Lower leg skin (tissue), 4 donors: ENCODE measurements around the gene PARK7. TPM values are rescaled to one million over a fixed set of nuclear protein-coding genes. Genes with fewer than 3 reads are reported as not detected.

ENCODE experiments used
- DNase-seq, 2 donors: peaks; one replicate each; pipeline ENCODE4 v3.0.0-alpha.2; 2019; ENCODE audit warnings: low spot score in 2 of 2
- H3K4me3 ChIP-seq: fragments of 200-600 bp; sonication (generic); 2 replicates; pipeline ENCODE4 v1.5.1; 2017; ENCODE audit warnings: mild to moderate bottlenecking, low read depth; ENCODE audit not compliant: poor library complexity, severe bottlenecking
- POLR2A ChIP-seq, 2 donors: fragments of 450-650 bp; IDR thresholded peaks; one replicate each; pipeline ENCODE4 v1.6.1; 2016 to 2017; ENCODE audit warnings: antibody characterized with exemption in 2 of 2, mild to moderate bottlenecking in 1 of 2, moderate library complexity in 1 of 2
- WGBS, 2 donors: methylation state at CpG; one replicate each; pipeline ENCODE4 v1.1.5; 2018; 5-methylcytosine and 5-hydroxymethylcytosine counted together
- intact Hi-C: fragments of 100-400 bp; cut with DNase I; formaldehyde crosslinking; loops from one replicate; pipeline ENCODE4 v1.15.0; 2023; ENCODE audit warnings: low total_unique reads
- total RNA-seq, 4 donors: library from RNA; depleted of rRNA; stranded (reverse); fragments of >200 nt; gene quantifications; one replicate each; pipeline ENCODE4 v1.1.0, GENCODE V29; 2016
- TF ChIP-seq, protein P1 (sequence below), 3 donors: fragments of 450-650 bp; IDR thresholded peaks; one replicate each; pipeline ENCODE4 v1.5.1; 2016; ENCODE audit warnings: antibody characterized with exemption in 3 of 3, mild to moderate bottlenecking in 3 of 3, moderate library complexity in 2 of 3

Gene PARK7
- total RNA-seq, 4 donors from 2014 or later: 74.8 to 94.0 (median 87.8) TPM

DNA sequence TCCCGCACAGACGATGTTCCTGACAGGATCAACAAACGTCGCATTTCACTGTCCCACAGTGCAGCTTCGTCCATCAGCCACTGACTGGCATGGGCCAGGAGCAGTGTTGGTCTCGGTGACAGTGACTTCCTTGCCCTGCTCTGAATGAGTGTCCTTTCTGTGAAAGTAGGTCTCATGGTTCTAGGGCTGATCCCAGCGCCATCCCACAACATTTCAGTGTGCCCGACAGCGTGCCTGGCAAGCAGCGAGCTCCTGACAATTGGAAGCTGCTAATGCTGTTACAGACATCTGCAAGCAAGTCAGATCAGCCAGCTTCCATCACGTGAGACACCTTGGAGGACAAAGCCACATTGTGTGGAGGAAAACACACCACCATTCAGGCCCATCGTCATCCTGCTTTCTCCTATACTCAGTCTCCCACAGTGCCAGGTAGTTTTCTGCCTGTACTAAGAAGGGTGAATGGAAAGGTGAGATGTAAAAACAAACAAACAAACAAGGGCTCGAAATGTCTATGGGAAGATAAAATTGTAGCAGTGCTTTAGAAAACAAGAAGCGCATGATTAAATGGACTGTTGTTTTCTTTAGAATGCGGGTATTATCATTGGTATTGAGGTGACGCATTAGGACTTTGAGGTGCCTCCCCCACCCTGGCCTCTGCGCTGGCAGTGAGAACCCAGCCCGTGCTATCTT, 42.7 kb downstream of the PARK7 start:
- intact Hi-C loops: no loop called here
- TF ChIP-seq, protein P1, sequence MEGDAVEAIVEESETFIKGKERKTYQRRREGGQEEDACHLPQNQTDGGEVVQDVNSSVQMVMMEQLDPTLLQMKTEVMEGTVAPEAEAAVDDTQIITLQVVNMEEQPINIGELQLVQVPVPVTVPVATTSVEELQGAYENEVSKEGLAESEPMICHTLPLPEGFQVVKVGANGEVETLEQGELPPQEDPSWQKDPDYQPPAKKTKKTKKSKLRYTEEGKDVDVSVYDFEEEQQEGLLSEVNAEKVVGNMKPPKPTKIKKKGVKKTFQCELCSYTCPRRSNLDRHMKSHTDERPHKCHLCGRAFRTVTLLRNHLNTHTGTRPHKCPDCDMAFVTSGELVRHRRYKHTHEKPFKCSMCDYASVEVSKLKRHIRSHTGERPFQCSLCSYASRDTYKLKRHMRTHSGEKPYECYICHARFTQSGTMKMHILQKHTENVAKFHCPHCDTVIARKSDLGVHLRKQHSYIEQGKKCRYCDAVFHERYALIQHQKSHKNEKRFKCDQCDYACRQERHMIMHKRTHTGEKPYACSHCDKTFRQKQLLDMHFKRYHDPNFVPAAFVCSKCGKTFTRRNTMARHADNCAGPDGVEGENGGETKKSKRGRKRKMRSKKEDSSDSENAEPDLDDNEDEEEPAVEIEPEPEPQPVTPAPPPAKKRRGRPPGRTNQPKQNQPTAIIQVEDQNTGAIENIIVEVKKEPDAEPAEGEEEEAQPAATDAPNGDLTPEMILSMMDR (IDR thresholded peaks at IDR 0.05): no peak
- TF ChIP-seq POLR2A (IDR thresholded peaks at IDR 0.05): no peak
- no peak overlapping the region for H3K4me3 ChIP-seq
- WGBS, 2 donors: 39 to 48% methylated on average over 18 of the region's 18 CpGs
- peak; percentile 80 to 91 for DNase-seq

DNA sequence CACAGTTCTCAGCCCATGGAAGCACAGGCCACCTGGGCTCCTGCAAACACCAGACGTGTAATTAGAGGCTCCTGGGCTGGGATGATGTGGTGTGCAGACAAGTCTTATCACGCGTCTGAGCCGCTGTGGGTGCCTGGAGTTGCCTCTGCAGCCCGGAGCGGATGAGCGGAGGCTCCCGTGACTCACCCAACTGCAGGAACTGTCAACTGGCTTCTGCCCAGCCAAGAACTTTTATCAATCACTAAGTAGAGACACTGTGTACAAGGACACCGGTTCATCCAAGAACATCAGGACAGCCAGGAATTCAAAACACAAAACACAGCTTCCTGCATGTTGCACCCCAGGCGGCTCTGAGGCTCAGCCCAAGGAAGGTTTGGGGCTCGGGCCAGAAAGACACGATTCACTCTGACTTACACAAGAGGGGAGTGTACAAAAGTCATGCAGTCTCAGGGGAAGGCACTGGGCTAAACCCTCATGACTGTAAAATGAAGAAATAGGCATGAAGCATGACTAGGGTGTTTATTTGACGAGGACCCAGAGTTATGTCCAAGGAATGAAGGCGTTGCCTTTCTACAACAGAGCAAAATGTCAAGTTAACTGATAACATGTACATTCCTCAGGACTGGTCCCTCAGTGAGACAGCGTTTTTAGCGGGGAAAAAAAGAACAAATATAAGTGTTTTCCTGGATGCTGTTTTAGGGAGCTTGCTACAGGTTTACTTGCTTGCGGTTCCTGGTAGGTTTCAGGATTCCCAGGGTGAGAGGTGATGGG, 43.5 kb downstream of the PARK7 start:
- TF ChIP-seq, protein P1 (IDR thresholded peaks at IDR 0.05): no peak
- no peak for TF ChIP-seq POLR2A (IDR thresholded peaks at IDR 0.05)
- peak; percentile 97 to 98 for DNase-seq
- H3K4me3 ChIP-seq: no peak overlapping the region
- intact Hi-C loops: no loop called here
- 22 to 24% methylated on average over 17 of the region's 17 CpGs for WGBS, 2 donors

DNA sequence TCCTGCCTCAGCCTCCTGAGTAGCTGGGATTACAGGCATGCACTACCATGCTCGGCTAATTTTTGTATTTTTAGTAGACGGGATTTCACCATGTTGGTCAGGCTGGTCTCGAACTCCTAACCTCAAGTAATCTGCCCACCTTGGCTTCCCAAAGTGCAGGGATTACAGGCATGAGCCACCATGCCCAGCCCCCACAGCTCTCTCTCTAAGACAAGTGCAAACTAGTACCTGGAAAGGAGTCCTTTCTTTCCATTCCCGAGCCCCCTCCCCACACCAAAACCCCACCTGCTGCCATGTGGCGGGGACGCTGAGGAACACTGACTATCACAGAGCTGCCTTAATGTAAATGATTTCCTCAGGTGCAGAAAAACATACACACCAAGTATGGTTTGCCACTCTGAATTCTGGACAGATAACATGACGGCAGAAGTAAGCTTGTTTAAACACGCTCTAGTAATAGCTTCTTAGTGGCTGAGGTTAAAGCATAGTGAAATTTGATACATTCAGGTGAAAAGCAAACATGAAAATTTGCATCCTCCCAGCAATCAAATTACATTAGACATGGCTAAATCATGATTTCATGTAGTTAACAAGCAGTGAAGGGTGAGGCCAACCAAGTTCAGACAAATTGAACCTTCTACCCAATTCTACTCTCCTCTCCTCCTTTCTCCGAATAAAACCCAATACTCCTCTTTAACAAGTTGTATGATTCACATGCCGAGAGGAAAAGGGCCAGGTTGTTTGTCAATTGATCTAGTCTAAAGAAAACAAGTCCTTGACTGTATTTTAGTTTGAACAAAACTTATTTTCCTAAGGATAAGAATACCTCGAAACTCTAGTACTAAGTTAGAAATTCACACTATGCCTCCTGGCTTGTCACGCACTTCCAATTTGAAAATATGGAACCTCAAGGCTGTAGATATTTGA, 44.8 kb downstream of the PARK7 start:
- 60 to 69% methylated on average over 12 of the region's 12 CpGs for WGBS, 2 donors
- no peak for DNase-seq
- intact Hi-C loops: no loop called here
- TF ChIP-seq POLR2A (IDR thresholded peaks at IDR 0.05): no peak
- TF ChIP-seq, protein P1 (IDR thresholded peaks at IDR 0.05): no peak
- H3K4me3 ChIP-seq: no peak overlapping the region

DNA sequence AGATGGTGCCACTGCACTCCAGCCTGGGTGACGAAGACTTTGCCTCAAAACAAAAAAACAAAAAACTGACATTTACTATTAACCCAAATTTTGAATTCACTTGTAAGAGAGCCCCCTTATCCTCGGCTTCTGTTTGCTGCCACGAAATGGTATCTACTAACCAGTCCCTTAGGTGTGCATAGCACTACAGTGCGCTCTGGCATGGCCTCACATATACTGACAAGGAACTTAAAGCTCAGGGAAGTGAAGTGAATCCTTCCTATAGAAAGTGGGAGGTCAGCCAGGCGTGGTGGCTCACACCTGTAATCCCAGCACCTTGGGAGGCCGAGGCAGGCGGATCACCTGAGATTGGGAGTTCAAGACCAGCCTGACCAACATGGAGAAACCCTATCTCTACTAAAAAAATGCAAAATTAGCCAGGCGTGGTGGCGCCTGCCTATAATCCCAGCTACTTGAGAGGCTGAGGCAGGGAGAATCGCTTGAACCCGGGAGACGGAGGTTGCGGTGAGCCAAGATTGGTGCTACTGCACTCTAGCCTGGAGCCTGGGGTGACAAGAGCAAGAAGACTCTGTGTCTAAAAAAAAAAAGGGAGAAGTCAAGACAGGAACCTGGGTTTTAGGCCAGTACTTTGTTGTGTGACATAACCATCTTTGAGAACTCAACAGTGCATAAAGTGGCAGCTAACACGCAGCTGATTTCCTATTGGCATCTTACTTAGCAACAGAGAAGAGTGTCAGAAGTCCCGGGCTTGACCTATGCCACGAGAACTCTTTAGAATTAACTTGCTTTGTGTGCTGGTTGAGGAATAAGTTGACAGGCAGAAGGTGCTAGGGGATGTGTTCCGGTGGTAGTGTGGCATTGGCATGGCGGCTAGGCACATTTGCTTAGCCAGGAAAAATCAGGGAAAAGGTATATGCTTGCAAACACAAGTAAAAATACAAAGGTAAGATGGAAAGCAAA, 47.8 kb downstream of the PARK7 start:
- no peak for DNase-seq
- intact Hi-C loops: no loop called here
- H3K4me3 ChIP-seq: no peak overlapping the region
- TF ChIP-seq, protein P1 (IDR thresholded peaks at IDR 0.05): no peak
- no peak for TF ChIP-seq POLR2A (IDR thresholded peaks at IDR 0.05)
- 96 to 97% methylated on average over 18 of the region's 18 CpGs for WGBS, 2 donors
